ENCODE measurements around the gene ZCCHC2. TPM values are rescaled to one million over a fixed set of nuclear protein-coding genes. Genes with fewer than 3 reads are reported as not detected.

ZCCHC2 gene
- polyA plus RNA-seq, 2 of the 4 experiments (the other 2 are of a cell fraction) = 7.6 to 12.5 TPM

DNA sequence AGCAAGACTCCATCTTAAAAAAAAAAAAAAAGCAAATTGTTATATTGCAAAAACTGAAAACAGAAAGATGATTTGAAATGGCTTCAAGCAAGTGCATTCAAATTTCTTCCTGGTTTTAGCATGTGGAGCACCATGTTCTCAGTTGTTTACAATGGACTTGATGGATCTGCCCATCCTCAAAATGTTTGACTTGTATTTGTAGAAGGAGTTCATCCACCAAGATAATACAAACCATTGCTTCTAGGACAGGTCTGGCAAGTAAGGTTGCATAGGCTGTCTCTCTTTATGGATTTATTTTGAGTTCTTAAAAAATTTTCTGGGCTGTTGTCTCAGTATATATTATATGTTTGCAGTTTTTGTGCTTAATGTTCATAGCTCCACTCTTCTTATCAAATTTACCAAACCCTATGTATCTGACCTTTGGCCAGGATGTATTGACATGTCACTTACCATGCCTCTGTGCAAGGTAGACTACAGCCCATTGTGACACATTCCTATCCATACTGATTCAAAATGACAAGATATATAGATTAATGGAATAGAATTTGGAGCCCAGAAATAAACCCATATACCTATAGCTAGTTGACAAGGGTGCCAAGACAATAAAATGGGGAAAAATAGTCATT is 21.7 kb upstream of the ZCCHC2 start:
- ChIA-PET POLR2A (no interaction called here), CTCF (no interaction called here)
- no peak for TF ChIP-seq ELK1 (IDR thresholded peaks at IDR 0.05; ENCODE audit: low read depth, low read length)
- TF ChIP-seq RFX5 (IDR thresholded peaks at IDR 0.05) = no peak
- TF ChIP-seq BCL3 (IDR thresholded peaks at IDR 0.05) = no peak
- TF ChIP-seq POLR2AphosphoS2 (conservative IDR thresholded peaks at IDR 0.05; ENCODE audit: low read length) = no peak
- no peak for TF ChIP-seq RARB (CRISPR knock-in tag; IDR thresholded peaks at IDR 0.05)
- no peak for TF ChIP-seq ESRRA (IDR thresholded peaks at IDR 0.05; ENCODE audit: borderline replicate concordance, low read length)
- TF ChIP-seq SMC3 (IDR thresholded peaks at IDR 0.05) = no peak
- TF ChIP-seq ZC3H11A (IDR thresholded peaks at IDR 0.05) = no peak
- H3K27ac ChIP-seq = no peak overlapping the region
- no peak for ATAC-seq
- H3K9me3 ChIP-seq = no peaks in the 10 kb centered on the region
- H3K4me2 ChIP-seq = no peak overlapping the region
- no peak for FAIRE-seq
- H3K4me1 ChIP-seq = peaks cover 4% of the 10 kb centered on the region; the same call in 1 of the 3 replicates
- no peak overlapping the region for H3K4me3 ChIP-seq
- DNase-seq (ENCODE audit: low read depth in 1 of 2, low spot score in 1 of 2) = no peak

DNA sequence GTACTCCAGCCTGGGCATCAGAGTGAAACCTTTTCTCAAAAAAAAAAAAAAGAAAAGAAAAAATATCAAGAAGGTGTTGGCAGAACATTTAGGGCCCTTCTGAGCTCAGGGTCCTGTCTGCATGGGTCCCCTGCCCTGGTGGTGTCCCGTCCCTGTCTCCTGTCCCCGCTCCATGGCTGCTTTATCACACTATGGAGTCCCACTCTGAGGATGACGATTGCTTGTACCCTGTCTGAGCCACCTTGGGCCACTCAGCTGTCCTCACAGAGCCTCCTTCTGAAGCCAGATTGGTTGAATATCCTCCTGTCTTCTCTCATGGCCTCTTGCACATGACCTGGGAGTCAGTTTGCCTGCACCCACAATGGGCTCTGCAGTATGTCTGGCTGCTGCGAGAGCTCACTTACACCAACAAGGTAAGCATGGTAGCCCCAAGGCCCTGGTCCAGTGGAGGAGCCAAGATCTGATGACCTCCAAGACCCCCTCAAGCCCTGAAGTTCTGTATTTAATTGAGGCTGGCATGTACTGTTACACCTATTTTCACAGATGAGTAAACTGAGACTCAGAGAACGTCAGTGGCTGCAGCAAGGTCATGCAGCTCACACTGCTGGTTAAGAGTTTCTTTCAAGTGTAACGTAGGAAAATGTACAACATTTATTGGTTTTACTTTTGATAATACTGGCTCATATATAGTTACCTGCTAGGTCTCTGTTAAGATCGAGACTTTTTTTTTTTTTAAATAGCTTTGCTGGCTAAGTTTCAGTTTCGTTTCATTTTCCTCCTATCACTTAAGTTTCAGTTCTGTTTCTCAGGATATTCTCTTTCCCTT is 16.9 kb upstream of the ZCCHC2 start:
- DNase-seq (ENCODE audit: low read depth in 1 of 2, low spot score in 1 of 2) (no peak), FAIRE-seq (no peak), ATAC-seq (peak; percentile 43 to 65; a peak in 3 of 6 replicates)
- 48% methylated on average over 8 of the region's 8 CpGs for WGBS (ENCODE audit: missing lambda C conversion rate)
- POLR2A ChIA-PET = no interaction called here
- peak overlapping the region; percentile 63 to 73 for H3K27ac ChIP-seq
- peak overlapping the region; percentile 97 for H3K4me2 ChIP-seq
- 0 out of 2 replicates have a peak, but pooled peaks have one; percentile 22 for TF ChIP-seq KDM1A (IDR thresholded peaks at IDR 0.05; ENCODE audit: low read depth)
- TF ChIP-seq RCOR1 (IDR thresholded peaks at IDR 0.05; ENCODE audit: low read depth, low read length) = no peak
- no peak for TF ChIP-seq POLR2A (IDR thresholded peaks at IDR 0.05; ENCODE audit: low read length)
- no peak for TF ChIP-seq RNF2 (IDR thresholded peaks at IDR 0.05; ENCODE audit: borderline replicate concordance, low read depth)
- H3K9me3 ChIP-seq = no peaks in the 10 kb centered on the region
- CTCF ChIA-PET = interaction anchor here (1.5 to 1.6 kb wide), 2 partner anchors 68 to 79 kb away, joined by 4 to 5 read pairs; no protein-coding TSS in a partner anchor
- peaks cover 4% of the 10 kb centered on the region; the same call in 1 of the 3 replicates for H3K4me1 ChIP-seq
- H3K4me3 ChIP-seq = peak overlapping the region; percentile 50

DNA sequence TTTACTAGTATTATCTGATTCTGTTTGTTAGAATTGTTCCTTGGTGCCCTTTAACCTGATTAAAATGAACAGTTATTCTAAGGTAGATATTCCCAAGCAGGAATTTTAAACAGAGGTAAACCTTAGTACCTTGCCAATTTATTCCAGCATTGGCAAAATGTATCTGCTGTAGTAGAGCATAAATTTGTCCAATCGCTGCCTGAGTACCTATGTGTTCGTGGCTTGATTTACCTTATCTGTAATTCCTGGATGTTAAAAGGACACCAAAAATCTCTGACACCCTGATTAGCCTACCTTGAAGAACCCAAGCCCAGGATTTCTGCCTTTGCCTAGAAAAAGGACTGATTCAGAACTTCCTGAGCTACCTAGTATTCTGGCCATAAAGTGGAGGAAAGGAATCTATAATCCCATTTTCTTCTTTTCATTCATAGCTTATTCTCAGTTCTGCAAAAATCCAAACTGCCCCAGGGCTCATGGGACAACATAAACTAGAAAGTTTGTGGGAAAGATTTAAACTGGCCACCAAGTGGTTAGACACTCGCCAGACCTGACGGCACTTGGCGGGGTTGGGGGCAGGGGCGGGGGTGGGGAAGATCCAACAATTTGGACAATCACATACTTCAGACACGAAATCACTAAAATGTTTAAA is 16.2 kb upstream of the ZCCHC2 start:
- peak overlapping the region; percentile 63 to 73 for H3K27ac ChIP-seq
- POLR2A ChIA-PET = no interaction called here
- CTCF ChIA-PET = interaction anchor here (0.6 to 1.6 kb wide), 3 partner anchors 69 to 129 kb away, joined by 3 to 5 read pairs (median 4); no protein-coding TSS in a partner anchor
- peak overlapping the region; percentile 97 for H3K4me2 ChIP-seq
- 4% methylated on average over 7 of the region's 7 CpGs for WGBS (ENCODE audit: missing lambda C conversion rate)
- H3K9me3 ChIP-seq = no peaks in the 10 kb centered on the region
- peak overlapping the region; percentile 50 for H3K4me3 ChIP-seq
- TF ChIP-seq ZNF302 (CRISPR knock-in tag; IDR thresholded peaks at IDR 0.05) = no peak
- TF ChIP-seq GATA3 (IDR thresholded peaks at IDR 0.05; ENCODE audit: borderline replicate concordance) = no peak
- TF ChIP-seq, protein P1, sequence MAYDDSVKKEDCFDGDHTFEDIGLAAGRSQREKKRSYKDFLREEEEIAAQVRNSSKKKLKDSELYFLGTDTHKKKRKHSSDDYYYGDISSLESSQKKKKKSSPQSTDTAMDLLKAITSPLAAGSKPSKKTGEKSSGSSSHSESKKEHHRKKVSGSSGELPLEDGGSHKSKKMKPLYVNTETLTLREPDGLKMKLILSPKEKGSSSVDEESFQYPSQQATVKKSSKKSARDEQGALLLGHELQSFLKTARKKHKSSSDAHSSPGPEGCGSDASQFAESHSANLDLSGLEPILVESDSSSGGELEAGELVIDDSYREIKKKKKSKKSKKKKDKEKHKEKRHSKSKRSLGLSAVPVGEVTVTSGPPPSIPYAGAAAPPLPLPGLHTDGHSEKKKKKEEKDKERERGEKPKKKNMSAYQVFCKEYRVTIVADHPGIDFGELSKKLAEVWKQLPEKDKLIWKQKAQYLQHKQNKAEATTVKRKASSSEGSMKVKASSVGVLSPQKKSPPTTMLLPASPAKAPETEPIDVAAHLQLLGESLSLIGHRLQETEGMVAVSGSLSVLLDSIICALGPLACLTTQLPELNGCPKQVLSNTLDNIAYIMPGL (CRISPR knock-in tag; IDR thresholded peaks at IDR 0.05; ENCODE audit: borderline replicate concordance) = no peak
- peak in 1 of 2 experiments; percentile 64; a peak in 3 of 6 replicates for ATAC-seq
- H3K4me1 ChIP-seq = peaks cover 4% of the 10 kb centered on the region; the same call in 1 of the 3 replicates
- DNase-seq (ENCODE audit: low read depth in 1 of 2, low spot score in 1 of 2) = no peak
- no peak for FAIRE-seq
